GM21786 (cell line): ENCODE data around the gene LRRC18.

Experiments
- ATAC-seq: cut with Tn5 transposase; IDR thresholded peaks from one replicate; pipeline ENCODE4 v1.9.1; 2021; ENCODE audit not compliant: unreplicated experiment

Gene LRRC18

DNA sequence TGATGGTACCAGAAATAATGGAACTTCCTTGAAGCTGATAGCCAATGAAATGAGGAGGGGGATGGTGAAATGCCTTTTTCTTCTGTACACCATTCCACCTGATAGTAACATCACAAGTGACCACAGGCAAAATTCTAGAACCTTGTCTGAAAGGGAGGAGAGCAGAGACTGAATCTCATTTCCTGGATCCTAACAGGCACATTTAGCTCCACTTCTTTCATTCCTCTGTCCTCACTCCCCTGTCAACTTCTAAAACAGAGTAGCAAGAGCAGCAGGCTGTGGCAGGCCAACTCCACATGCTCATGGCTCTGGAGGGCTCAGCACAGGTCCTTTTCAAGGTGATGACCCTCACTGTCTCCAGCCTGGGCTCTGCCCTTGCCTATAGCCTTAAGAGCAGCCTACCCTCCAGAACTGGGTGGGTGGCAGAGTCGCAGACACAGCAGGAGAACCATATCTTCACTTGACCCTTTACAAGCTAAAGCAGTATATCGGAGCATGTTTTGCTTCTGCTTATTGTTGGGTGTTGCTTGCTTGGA is at the start of gene LRRC18:
Gene LRRC18, minus strand, starts transcription at position 51 of the 536 bp plus-strand sequence. CDS start 25,685 bp downstream, outside the sequence.
- no peak for ATAC-seq

GRCh38 chr10:48985621-48986158 is 46.0 kb upstream of the LRRC18 start:
- ATAC-seq = no peak

- ATAC-seq = no peak
These were observed 44.2 kb upstream of the LRRC18 start for GRCh38 chr10:48983648-48984351.

DNA sequence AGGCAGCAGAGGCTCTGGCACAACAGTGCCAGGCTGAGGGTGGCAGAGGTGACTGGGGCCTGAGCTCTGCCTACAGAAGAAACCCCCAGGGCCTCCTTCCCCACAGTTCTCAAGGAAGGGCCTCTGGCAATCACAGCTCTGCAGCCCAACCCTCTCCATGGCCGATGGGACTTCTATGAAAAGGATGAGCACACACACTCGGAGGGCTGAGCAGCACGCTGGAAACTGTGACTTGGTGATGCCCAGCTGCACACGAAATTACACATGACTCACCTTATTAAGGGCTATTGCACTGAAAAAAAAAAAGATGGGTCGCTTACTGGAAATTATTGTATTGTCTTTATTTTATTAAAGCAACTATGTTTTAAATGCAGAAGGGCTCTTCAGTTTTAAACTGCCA is 42.9 kb upstream of the LRRC18 start:
- ATAC-seq = no peak

GRCh38 chr10:48981310-48981907 is 41.8 kb upstream of the LRRC18 start:
- peak; percentile 53 for ATAC-seq

DNA sequence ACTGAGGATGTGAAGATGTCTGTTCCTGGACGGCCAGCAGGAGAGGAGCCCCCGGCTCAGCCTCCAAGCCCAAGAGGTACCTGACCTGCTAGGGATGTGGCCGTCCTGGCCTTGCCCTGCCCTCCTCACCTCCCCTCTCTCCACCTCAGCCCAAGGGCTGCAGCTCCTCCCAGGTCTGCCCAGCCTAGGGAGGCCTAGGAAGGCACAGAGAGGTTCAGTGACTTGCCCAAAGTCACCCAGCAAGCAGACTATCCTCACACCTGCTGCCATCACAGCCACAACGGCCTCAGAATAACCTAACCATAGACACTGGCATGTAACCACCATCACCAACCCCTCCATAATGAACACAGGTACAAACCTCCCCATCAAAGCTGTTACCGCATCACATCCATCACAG is 38.7 kb upstream of the LRRC18 start:
- no peak for ATAC-seq

DNA sequence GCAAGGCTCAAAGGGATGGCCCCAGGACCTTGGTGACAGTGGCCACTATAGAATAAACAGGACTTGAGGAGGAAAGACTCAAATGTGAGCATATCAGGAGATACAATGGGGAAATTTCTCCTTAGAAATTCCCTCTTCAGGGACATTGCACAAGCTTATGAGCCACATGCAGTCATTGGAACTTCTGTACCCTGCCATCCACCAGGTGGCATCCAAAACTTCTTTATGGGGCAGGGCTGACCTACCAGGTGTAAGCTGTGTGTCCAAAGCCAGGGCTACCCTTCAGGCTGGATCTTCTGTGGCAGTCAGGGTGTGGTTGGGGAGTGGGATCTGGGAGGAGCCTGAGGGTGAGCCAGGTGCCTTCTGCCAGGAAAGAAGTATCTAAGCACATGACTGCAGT is 36.6 kb upstream of the LRRC18 start:
- no peak for ATAC-seq

- no peak for ATAC-seq
These were observed 35.0 kb upstream of the LRRC18 start for GRCh38 chr10:48974510-48975156.

DNA sequence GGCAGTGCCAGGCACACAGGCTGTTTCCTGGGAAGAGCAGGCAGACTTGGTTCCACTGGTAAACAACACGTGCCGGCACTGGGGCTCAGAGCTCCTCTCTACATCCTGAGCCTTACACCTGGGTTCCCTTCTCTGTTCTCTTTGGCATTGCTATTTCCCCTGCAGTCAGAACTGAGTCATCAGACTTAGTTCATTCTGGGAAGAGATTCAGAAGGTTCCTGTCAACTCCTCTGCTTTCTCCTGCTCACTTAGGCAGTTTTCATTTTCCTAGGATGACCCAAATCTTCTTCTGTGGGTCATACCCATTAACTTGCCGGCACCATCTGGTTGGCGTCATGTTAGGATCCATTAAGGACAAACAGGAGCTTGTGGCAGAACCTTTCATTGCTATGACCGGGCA is 33.4 kb upstream of the LRRC18 start:
- ATAC-seq = no peak

DNA sequence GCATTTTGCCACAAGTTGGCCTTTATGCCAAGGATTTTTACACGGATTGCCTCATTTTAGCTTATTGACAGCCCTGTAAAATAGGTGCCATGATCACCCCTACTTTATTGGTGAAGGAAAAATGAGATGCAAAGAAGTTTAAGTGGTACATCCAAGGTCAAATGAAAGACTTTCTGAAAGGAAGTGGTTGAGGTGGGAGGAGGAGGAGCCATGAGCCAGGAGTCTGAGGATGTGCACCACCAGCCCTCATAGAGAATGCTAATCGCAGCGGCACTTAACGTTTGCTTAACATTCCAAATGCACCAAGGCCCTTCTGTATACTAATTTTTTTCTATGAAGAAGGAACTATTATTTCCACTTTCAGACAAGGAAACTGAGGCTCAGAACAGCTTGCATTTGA is 31.0 kb upstream of the LRRC18 start:
- no peak for ATAC-seq

DNA sequence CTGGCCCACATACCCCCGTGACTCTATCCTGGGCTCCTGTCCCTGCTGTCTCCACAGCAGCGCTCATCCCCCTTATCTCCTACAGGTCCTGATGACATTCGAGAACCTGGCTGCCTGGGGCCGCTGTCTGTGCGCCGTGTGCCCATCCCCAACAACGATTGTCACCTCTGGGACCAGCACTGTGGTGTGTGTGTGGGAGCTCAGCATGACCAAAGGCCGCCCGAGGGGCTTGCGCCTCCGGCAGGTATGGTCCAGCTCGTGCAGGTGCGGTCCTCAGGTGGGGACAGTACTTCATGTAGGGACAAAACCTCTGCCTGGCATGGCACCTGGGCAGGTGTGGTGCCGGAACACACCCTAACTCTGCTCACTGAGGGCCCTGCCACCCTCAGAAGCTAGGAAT is 30.4 kb upstream of the LRRC18 start:
- ATAC-seq = no peak

DNA sequence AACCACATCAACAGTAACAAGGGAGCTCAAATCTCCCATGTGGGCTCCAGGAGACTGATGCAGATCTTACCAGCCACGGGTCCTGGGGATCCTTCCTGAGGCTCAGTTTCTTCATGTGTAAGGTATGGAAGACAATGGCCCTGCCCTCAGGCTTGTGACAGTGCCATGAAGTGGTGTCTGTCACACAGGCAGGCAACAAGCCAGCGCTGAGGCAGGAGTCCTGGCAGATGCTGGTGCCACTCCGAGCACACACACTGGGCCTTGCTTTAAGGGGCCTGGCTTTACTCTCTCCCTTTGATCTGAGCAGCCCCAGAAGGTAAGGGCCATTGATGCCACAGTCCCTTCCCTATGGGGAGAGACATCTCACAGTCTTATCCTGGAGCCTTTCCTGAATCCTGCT is 28.4 kb upstream of the LRRC18 start:
- ATAC-seq = no peak

GRCh38 chr10:48965460-48965859 is 25.8 kb upstream of the LRRC18 start:
- no peak for ATAC-seq

- ATAC-seq = no peak
These were observed 24.4 kb upstream of the LRRC18 start for GRCh38 chr10:48964038-48964437.

- ATAC-seq = no peak
These were observed 19.1 kb upstream of the LRRC18 start for GRCh38 chr10:48958598-48959190.

GRCh38 chr10:48957361-48958151 is 17.9 kb upstream of the LRRC18 start:
- no peak for ATAC-seq

DNA sequence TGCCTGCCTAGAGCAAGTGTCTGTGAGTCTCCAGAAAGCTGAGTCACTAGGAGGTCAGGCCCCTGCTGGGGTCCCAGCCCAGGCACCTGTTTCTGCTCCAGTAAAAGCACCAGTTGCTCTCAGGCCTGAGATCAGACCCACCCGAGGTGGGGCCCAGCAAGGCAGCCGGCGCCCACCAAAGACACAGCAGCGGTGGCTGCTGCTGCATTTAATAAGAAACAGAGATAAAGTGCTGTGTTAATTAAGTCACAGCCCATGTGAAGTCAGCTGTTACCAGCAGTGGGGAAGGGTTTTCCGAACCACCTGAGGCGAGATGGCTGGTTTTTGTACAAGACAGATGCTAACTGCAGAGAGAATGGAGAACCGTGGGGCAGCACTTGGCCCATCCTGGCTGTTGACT is 12.1 kb upstream of the LRRC18 start:
- ATAC-seq = no peak

- no peak for ATAC-seq
These were observed 8.9 kb upstream of the LRRC18 start for GRCh38 chr10:48948470-48949037.

DNA sequence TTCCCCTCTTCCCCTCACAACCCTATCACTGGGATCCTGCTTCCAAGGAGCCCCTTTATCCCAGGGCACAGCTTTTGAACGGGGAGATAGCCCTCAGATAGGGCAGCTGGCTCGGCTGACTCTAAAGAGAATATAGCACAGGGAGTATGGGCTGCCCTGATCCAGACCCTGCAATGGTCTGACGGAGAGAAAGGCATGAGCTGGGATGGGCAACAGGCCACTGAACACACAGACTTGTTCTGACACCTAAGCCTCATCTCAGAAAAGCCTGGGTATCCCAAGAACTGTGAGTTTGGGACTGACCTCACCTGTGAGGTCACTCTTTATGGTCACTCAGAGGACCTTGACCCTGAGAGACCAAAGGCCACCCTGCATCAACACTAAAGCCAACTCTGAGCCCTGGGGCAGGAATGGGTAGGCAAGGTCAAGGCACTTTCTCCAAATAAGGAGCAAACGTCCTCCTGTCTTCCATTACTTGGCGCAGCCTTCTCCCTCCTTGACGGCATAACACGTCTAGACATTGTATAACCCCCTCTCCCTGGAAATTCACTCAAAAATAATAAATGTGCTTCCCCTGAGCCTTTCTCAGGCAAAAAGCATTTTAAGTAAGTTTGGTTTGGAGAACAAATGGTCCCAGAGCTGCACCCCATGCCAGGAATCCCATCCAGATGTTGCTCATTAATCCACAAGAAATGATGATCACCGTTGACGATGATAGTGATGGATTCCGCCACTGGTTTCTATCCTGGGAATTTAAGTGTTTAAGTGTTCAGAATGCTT is 8.2 kb upstream of the LRRC18 start:
- no peak for ATAC-seq
